GM23248 (cell line): ENCODE measurements around the gene ETV6. TPM values are rescaled to one million over a fixed set of nuclear protein-coding genes. Genes with fewer than 3 reads are reported as not detected.

Experiments used
- DNase-seq: peaks from one replicate; pipeline ENCODE4 v3.0.0-alpha.2; 2015
- H2AFZ ChIP-seq: fragments of 200-600 bp; sonication (generic); 2 replicates; pipeline ENCODE4 v1.6.1; 2016; ENCODE audit warnings: antibody characterized with exemption
- H3F3A ChIP-seq: fragments of 200-600 bp; sonication (generic); 2 replicates; pipeline ENCODE4 v1.6.1; 2016; ENCODE audit warnings: mild to moderate bottlenecking, antibody characterized with exemption, mixed run types; ENCODE audit not compliant: insufficient read depth
- H3K27ac ChIP-seq: fragments of 200-600 bp; sonication (generic); 2 replicates; pipeline ENCODE4 v1.5.1; 2016; ENCODE audit warnings: mild to moderate bottlenecking
- H3K27me3 ChIP-seq: fragments of 200-600 bp; sonication (generic); replicated peaks from 2 replicates; pipeline ENCODE4 v1.6.1; 2016; ENCODE audit warnings: mild to moderate bottlenecking; ENCODE audit not compliant: insufficient read depth
- H3K36me3 ChIP-seq: fragments of 200-600 bp; sonication (generic); 2 replicates; pipeline ENCODE4 v1.6.1; 2016; ENCODE audit warnings: low read depth, mild to moderate bottlenecking
- H3K4me1 ChIP-seq: fragments of 200-600 bp; sonication (generic); 2 replicates; pipeline ENCODE4 v1.6.1; 2016; ENCODE audit warnings: mild to moderate bottlenecking; ENCODE audit not compliant: insufficient read depth
- H3K4me2 ChIP-seq: fragments of 200-600 bp; sonication (generic); one replicate; pipeline ENCODE4 v1.6.1; 2016; ENCODE audit warnings: mild to moderate bottlenecking; ENCODE audit not compliant: unreplicated experiment
- H3K4me3 ChIP-seq: fragments of 200-600 bp; sonication (generic); 2 replicates; pipeline ENCODE4 v1.5.1; 2016; ENCODE audit warnings: mild to moderate bottlenecking
- H3K79me2 ChIP-seq: fragments of 200-600 bp; sonication (generic); 2 replicates; pipeline ENCODE4 v1.6.1; 2016; ENCODE audit warnings: mild to moderate bottlenecking; ENCODE audit not compliant: insufficient read depth
- H3K9ac ChIP-seq: fragments of 200-600 bp; sonication (generic); 2 replicates; pipeline ENCODE4 v1.6.1; 2016; ENCODE audit warnings: mild to moderate bottlenecking
- H3K9me2 ChIP-seq: fragments of 200-600 bp; sonication (generic); 2 replicates; pipeline ENCODE4 v1.6.1; 2016; ENCODE audit warnings: mixed run types, mild to moderate bottlenecking, moderate library complexity; ENCODE audit not compliant: insufficient read depth
- H3K9me3 ChIP-seq: fragments of 200-600 bp; sonication (generic); one replicate; pipeline ENCODE4 v1.6.1; 2017; ENCODE audit warnings: low read depth
- H4K20me1 ChIP-seq: fragments of 200-600 bp; sonication (generic); 2 replicates; pipeline ENCODE4 v1.6.0; 2016; ENCODE audit not compliant: insufficient read depth
- EZH2 ChIP-seq: fragments of 200-600 bp; sonication (generic); IDR thresholded peaks from 2 replicates; pipeline ENCODE4 v1.6.1; 2018; ENCODE audit warnings: antibody characterized with exemption, mild to moderate bottlenecking; ENCODE audit not compliant: insufficient read depth, poor library complexity, severe bottlenecking
- EZH2phosphoT487 ChIP-seq: fragments of 200-600 bp; sonication (generic); IDR thresholded peaks from 2 replicates; pipeline ENCODE4 v1.6.1; 2018; ENCODE audit warnings: antibody characterized with exemption, moderate library complexity, mild to moderate bottlenecking, low read depth; ENCODE audit not compliant: insufficient read depth
- WGBS, 2 experiments: methylation state at CpG; one replicate each; pipeline ENCODE4 v1.1.6; 2015 to 2017; ENCODE audit warnings: low lambda C conversion rate in 2 of 2, low coverage in 1 of 2; ENCODE audit errors: missing lambda C conversion rate in 2 of 2; 5-methylcytosine and 5-hydroxymethylcytosine counted together
- in situ Hi-C: fragments of 300-500 bp; cut with MboI; formaldehyde crosslinking; loops from 2 replicates; pipeline ENCODE4 v1.15.0; 2020
- polyA plus RNA-seq: library from polyadenylated mRNA; unstranded; fragments of >200 nt; fragmentation: Nextera tagmentation; extraction: Ambion mirVana; gene quantifications from 2 replicates; pipeline ENCODE4 v1.2.1, GENCODE V29; 2016
- total RNA-seq: library from RNA; depleted of rRNA; stranded (reverse); fragments of >200 nt; shearing (Covaris generic); gene quantifications from 2 replicates; pipeline ENCODE4 v1.2.3, GENCODE V29; 2014

ETV6 gene
- total and polyA plus RNA-seq, 2 experiments from 2014 or later = 2.5 to 10.4 TPM

DNA sequence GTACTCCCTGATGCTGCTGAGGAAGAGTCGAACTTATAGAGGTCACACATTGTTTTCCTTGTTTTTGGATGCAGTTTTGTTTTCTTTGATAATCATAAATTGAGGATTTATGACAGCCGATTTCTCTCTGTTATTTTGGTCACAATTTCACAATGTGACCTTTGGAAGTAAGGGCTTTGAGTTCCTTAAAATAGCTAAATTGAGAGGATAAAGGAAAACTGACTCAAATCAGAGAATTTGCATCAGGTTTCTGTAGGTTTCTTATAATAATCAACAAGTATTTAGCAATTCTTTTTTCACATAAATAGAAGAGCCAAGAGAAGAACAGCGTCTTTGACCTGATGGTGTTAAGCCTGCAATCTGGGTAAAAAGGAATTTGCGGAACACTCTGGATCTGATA lies 66.1 kb downstream of the ETV6 start:
- Histone ChIP-seq H3K79me2 (peaks cover 78% of the 10 kb centered on the region), H3K36me3 (no peaks in the 10 kb centered on the region), H3K9ac (no peak overlapping the region), H3F3A (peaks cover 42% of the 10 kb centered on the region), H3K27ac (no peak overlapping the region), H2AFZ (no peak overlapping the region), H3K9me3 (no peaks in the 10 kb centered on the region), H3K9me2 (no peaks in the 10 kb centered on the region), H3K4me3 (no peak overlapping the region), H3K27me3 (no peaks in the 10 kb centered on the region), H3K4me1 (peaks cover 52% of the 10 kb centered on the region), H3K4me2 (no peak overlapping the region), H4K20me1 (no peaks in the 10 kb centered on the region)
- TF ChIP-seq EZH2 (no peak), EZH2phosphoT487 (no peak)
- 96% methylated on average over 4 of the region's 4 CpGs for WGBS, 2 experiments
- DNase-seq = no peak
- in situ Hi-C loops = no loop called here

DNA sequence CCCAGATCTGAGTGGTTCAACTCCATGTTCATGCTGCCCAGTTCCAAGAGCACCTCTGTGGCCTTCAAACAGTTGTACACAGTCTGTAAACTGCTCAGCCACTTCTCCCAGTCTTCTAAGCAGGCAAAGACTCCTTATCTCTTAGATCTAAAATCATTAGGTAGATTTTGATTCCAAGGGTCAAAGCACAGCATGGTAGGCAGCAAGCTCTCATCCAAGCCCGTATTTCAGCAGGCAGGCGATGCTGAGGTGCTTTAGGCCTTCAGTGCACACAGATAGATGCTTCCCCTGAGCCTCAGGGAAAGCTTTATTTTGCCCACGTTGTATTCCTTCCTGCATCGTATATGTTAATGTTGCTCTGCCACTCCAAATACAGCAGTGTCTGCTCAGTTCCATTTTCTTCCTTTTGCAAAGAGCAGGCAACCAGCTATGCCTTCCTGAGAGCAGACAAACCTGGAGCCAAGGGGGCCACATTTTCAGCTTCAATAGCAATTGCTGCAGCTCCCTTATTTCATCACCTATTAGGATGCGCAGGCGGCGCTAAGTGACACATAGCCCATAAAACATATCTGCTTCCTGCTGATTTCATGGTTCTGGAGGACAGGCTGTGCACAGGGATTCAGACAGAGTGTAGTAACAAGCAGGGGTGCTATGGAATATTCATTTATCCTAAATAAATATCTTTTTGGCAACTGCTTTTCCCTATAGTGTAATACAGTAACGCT lies 67.5 kb downstream of the ETV6 start:
- peak; percentile 65 for DNase-seq
- Histone ChIP-seq H3K27ac (peak overlapping the region; percentile 92), H3K36me3 (no peaks in the 10 kb centered on the region), H4K20me1 (no peaks in the 10 kb centered on the region), H2AFZ (no peak overlapping the region), H3K79me2 (peaks cover 79% of the 10 kb centered on the region), H3K9me2 (no peaks in the 10 kb centered on the region), H3K4me3 (no peak overlapping the region), H3K9ac (no peak overlapping the region), H3K4me1 (peaks cover 47% of the 10 kb centered on the region), H3F3A (peaks cover 47% of the 10 kb centered on the region), H3K4me2 (peak overlapping the region; percentile 51), H3K9me3 (no peaks in the 10 kb centered on the region), H3K27me3 (no peaks in the 10 kb centered on the region)
- no peak for TF ChIP-seq EZH2phosphoT487
- no peak for TF ChIP-seq EZH2
- 63 to 65% methylated on average over 8 of the region's 8 CpGs for WGBS, 2 experiments
- in situ Hi-C loops = no loop called here

DNA sequence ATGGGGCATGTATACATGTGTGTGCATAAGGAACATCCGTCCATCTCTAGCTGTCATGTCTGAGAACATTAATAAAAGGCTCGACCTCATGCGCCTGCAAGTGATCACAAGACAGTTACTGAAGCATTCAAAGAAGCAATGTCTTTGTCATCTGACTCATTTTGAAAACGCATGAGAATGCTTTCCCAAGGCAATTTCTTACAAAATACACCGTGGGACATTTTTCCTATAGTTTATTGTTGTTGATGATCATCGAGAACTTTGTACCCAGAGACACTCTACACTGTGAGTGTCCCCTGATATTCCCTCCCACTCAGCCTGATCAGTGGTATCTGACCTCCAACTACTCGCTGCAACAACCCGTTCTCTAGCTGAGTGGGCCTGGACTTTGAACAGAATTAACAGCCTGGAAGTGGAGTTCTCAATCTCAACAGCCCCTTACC lies 68.1 kb downstream of the ETV6 start:
- WGBS, 2 experiments = 73 to 76% methylated on average over 8 of the region's 8 CpGs
- TF ChIP-seq EZH2phosphoT487 = no peak
- Histone ChIP-seq H3K9me3 (no peaks in the 10 kb centered on the region), H3K36me3 (no peaks in the 10 kb centered on the region), H3K9ac (peak overlapping the region; percentile 73), H3F3A (peaks cover 41% of the 10 kb centered on the region), H3K4me2 (peak overlapping the region; percentile 51), H3K4me1 (peaks cover 41% of the 10 kb centered on the region), H3K79me2 (peaks cover 79% of the 10 kb centered on the region), H3K4me3 (no peak overlapping the region), H4K20me1 (no peaks in the 10 kb centered on the region), H3K27ac (peak overlapping the region; percentile 92), H3K27me3 (no peaks in the 10 kb centered on the region), H2AFZ (no peak overlapping the region), H3K9me2 (no peaks in the 10 kb centered on the region)
- peak; percentile 61 for DNase-seq
- in situ Hi-C loops = no loop called here

DNA sequence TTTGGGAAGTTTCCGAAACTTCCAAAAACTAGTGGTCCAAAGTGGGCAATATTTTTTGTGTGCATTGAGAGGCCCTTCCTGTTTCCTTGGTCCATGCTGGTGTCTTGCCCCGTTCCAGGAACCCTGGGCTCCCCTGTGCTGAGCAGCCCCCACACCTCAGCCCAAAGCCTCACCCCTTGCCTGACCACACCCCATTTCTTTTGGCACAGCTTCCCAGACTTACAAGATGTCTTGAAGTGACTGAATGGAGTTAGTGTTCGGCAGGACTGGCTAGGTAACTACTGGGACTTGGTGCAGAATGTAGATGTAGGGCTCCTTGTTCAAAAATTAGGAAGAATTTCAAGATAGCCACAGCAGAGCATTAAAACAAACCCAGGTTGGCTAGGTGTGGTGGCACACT lies 68.6 kb downstream of the ETV6 start:
- Histone ChIP-seq H3K4me2 (peak overlapping the region; percentile 51), H3K27ac (peak overlapping the region; percentile 92), H2AFZ (no peak overlapping the region), H3K9ac (peak overlapping the region; percentile 73), H3K36me3 (no peaks in the 10 kb centered on the region), H3F3A (peaks cover 37% of the 10 kb centered on the region), H3K9me2 (no peaks in the 10 kb centered on the region), H3K4me3 (no peak overlapping the region), H3K27me3 (no peaks in the 10 kb centered on the region), H4K20me1 (no peaks in the 10 kb centered on the region), H3K9me3 (no peaks in the 10 kb centered on the region), H3K4me1 (peaks cover 41% of the 10 kb centered on the region), H3K79me2 (peaks cover 79% of the 10 kb centered on the region)
- DNase-seq = no peak
- in situ Hi-C loops = no loop called here
- TF ChIP-seq EZH2 (no peak), EZH2phosphoT487 (no peak)
- 80 to 91% methylated on average over 3 of the region's 3 CpGs for WGBS, 2 experiments
